ENCODE measurements around the gene LDHAL6B.

The LDHAL6B gene

DNA sequence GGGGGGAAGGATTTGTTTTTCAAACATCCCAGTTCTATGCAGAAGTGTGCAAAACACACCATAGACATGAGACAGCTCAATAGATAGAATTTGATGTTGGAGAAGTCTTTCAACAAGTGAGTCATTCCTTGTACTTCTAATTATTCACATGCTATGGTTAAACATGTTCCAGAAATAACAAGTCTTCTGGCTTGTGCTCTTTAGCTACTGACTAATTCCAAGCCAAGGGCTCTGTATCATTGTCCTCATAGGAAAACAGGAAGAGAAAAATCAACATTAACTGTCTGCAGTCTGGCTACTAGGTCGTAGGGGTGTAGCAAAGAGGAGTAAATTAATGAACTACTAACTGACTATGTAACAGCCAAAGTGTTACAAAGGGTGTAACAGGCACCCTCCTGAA lies 25.8 kb downstream of the LDHAL6B start:
- no peaks in the 10 kb centered on the region for H3K36me3 ChIP-seq (ENCODE audit: insufficient read depth)
- no peak overlapping the region for H3K4me2 ChIP-seq
- H3K4me1 ChIP-seq (ENCODE audit: low read depth, poor library complexity, severe bottlenecking), result no peaks in the 10 kb centered on the region
- H3K4me3 ChIP-seq (IDR thresholded peaks at IDR 0.05; ENCODE audit: insufficient read depth, low read depth, low read length), result no peak overlapping the region
- H3K9ac ChIP-seq, result no peak overlapping the region
- H3K27me3 ChIP-seq (ENCODE audit: insufficient read depth, low read depth), result no peaks in the 10 kb centered on the region
- no peak overlapping the region for H3K27ac ChIP-seq
- H4K20me1 ChIP-seq (ENCODE audit: insufficient read depth), result no peaks in the 10 kb centered on the region
- H2AFZ ChIP-seq (ENCODE audit: low read depth), result no peak overlapping the region
- H3K79me2 ChIP-seq (ENCODE audit: insufficient read depth, low read depth), result no peaks in the 10 kb centered on the region
- TF ChIP-seq, protein P1, sequence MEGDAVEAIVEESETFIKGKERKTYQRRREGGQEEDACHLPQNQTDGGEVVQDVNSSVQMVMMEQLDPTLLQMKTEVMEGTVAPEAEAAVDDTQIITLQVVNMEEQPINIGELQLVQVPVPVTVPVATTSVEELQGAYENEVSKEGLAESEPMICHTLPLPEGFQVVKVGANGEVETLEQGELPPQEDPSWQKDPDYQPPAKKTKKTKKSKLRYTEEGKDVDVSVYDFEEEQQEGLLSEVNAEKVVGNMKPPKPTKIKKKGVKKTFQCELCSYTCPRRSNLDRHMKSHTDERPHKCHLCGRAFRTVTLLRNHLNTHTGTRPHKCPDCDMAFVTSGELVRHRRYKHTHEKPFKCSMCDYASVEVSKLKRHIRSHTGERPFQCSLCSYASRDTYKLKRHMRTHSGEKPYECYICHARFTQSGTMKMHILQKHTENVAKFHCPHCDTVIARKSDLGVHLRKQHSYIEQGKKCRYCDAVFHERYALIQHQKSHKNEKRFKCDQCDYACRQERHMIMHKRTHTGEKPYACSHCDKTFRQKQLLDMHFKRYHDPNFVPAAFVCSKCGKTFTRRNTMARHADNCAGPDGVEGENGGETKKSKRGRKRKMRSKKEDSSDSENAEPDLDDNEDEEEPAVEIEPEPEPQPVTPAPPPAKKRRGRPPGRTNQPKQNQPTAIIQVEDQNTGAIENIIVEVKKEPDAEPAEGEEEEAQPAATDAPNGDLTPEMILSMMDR (conservative IDR thresholded peaks at IDR 0.05; ENCODE audit: low read depth, low read length), result no peak

DNA sequence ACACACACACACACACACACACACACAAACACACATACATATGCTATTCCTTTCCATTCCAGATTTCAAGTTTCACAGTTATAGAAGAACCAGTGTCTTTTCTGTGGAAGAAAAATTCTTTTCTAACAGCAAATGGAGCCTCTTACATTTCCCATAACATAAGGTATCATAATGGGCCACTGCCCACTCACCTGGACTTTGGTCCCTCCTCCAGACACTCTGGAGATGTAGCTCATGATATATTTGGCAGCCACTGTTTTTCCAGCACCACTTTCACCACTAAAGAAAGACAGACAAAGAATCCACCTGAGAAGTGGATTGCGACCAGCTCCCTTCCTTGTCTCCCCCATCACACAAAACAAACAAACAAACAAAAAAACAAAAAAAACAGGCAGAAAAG lies 29.8 kb downstream of the LDHAL6B start:
- H2AFZ ChIP-seq (ENCODE audit: low read depth), result no peak overlapping the region
- no peak overlapping the region for H3K9ac ChIP-seq
- H3K4me2 ChIP-seq, result no peak overlapping the region

DNA sequence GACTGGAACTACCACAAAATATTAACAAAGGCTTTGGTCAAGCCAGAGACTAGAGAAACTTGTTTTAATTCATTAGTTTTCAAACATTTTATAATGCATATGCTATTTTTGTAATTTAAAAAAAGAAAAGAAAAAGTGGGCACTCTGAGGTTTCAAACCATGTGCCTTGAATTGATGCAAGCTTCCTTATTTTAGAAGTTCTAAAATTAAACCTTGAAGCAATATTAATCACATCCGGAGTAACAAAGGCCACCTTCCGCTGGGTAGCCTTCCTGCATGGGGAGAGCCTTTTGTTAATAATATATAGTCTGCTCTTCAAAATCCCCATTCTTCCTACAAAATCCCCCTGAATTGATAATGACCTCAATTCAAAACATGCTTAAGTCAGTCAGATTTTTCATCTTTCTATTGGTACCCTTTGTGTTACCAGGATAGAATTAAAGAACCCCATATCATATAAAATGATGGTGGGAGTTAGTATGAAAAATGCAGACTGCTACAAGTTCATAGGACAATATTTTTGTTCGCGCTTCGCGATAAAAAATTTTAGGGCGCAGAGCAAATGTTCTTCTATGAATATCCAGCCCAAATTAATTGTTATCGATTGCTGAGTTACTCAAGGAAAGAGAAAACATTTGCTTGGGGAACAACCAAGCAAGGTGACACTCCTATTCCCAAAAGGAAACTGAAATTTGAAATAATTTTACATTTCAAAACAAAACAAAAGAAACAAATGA lies 30.6 kb downstream of the LDHAL6B start:
- Histone ChIP-seq H4K20me1 (ENCODE audit: insufficient read depth) (no peaks in the 10 kb centered on the region), H3K4me1 (ENCODE audit: low read depth, poor library complexity, severe bottlenecking) (no peaks in the 10 kb centered on the region), H3K27ac (no peak overlapping the region), H3K4me2 (no peak overlapping the region), H3K9ac (no peak overlapping the region), H3K27me3 (ENCODE audit: insufficient read depth, low read depth) (no peaks in the 10 kb centered on the region), H3K36me3 (ENCODE audit: insufficient read depth) (no peaks in the 10 kb centered on the region), H2AFZ (ENCODE audit: low read depth) (no peak overlapping the region), H3K79me2 (ENCODE audit: insufficient read depth, low read depth) (no peaks in the 10 kb centered on the region), H3K4me3 (IDR thresholded peaks at IDR 0.05; ENCODE audit: insufficient read depth, low read depth, low read length) (no peak overlapping the region)
- TF ChIP-seq, protein P1 (conservative IDR thresholded peaks at IDR 0.05; ENCODE audit: low read depth, low read length), result no peak

More for the DNA sequence above, 29.8 kb downstream of the LDHAL6B start:
- Histone ChIP-seq H4K20me1 (ENCODE audit: insufficient read depth) (no peaks in the 10 kb centered on the region), H3K27me3 (ENCODE audit: insufficient read depth, low read depth) (no peaks in the 10 kb centered on the region), H3K4me3 (IDR thresholded peaks at IDR 0.05; ENCODE audit: insufficient read depth, low read depth, low read length) (no peak overlapping the region), H3K27ac (no peak overlapping the region), H3K36me3 (ENCODE audit: insufficient read depth) (no peaks in the 10 kb centered on the region), H3K4me1 (ENCODE audit: low read depth, poor library complexity, severe bottlenecking) (no peaks in the 10 kb centered on the region), H3K79me2 (ENCODE audit: insufficient read depth, low read depth) (no peaks in the 10 kb centered on the region)
- TF ChIP-seq, protein P1 (conservative IDR thresholded peaks at IDR 0.05; ENCODE audit: low read depth, low read length), result no peak

DNA sequence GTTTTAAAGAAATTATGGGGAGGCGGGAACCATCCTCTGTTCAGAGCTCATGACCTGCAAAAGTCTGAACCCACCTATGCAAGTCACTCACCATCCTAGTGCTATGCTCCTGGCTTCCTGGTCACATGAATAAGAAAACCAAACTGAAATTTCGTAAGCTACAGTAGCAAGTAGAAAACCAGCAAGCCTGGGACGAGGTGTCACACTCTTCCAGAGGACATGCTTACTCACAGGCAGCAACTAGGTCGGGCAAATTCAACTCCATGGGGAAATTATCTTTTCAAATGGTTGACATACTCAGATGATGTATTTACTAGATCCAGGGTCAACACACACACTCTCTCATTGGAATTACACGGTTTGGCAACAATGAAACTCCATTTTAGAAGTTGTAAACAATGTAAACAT lies 31.3 kb downstream of the LDHAL6B start:
- Histone ChIP-seq H3K27me3 (ENCODE audit: insufficient read depth, low read depth) (no peaks in the 10 kb centered on the region), H3K9ac (no peak overlapping the region), H4K20me1 (ENCODE audit: insufficient read depth) (no peaks in the 10 kb centered on the region), H3K4me2 (no peak overlapping the region), H3K4me1 (ENCODE audit: low read depth, poor library complexity, severe bottlenecking) (no peaks in the 10 kb centered on the region), H2AFZ (ENCODE audit: low read depth) (no peak overlapping the region), H3K4me3 (IDR thresholded peaks at IDR 0.05; ENCODE audit: insufficient read depth, low read depth, low read length) (no peak overlapping the region), H3K36me3 (ENCODE audit: insufficient read depth) (no peaks in the 10 kb centered on the region), H3K79me2 (ENCODE audit: insufficient read depth, low read depth) (no peaks in the 10 kb centered on the region), H3K27ac (no peak overlapping the region)
- TF ChIP-seq, protein P1 (conservative IDR thresholded peaks at IDR 0.05; ENCODE audit: low read depth, low read length), result no peak
